ENCODE data around the gene CCDC27. TPM values are rescaled to one million over a fixed set of nuclear protein-coding genes. Genes with fewer than 3 reads are reported as not detected.

Gene CCDC27
- total and polyA plus RNA-seq, 2 of the 13 experiments (the other 11 are each of a cell fraction or from before 2014, with no cell fraction given): not detected

DNA sequence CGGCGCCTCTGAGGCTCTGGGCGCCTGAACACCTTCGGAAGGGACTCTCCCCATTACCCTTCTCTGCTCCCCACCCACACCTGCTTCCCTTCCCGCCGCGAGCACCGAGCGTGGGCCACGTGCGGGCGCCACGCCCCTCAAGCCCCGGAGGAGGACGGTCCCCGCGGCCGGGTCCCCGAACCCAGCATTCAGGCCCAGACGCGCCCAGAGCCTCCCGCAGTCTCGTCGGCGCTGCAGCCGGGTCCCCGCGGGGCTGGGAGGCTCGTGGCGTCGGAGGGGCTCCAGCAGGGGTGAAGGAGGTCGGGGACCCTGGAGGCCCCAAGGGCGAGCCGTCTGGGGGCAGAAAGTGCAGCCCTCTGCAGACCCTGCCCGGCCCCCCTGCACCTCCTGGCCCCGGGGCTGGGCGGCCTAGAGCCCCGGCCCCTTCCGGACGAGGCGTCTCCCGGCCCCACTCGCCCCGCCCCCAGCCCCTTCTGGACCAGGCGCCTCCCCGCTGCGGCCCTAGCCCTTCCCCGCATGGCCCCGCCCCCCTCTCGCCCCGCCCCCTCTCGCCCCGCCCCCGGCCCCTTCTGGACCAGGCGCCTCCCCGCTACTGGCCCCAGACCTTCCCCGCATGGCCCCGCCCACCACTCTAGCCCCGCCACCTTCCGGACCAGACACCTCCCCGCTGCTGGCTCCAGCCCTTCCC, 19.9 kb downstream of the CCDC27 start (continued):
- TF ChIP-seq ZNF569 (CRISPR knock-in tag; IDR thresholded peaks at IDR 0.05; ENCODE audit: borderline replicate concordance) (no peak), KAT8 (CRISPR knock-in tag; IDR thresholded peaks at IDR 0.05) (peak; percentile 49), BORCS8-MEF2B (CRISPR knock-in tag; IDR thresholded peaks at IDR 0.05) (peak; percentile 18; the same call in 1 of the 2 replicates), EEA1 (CRISPR knock-in tag; IDR thresholded peaks at IDR 0.05; ENCODE audit: borderline replicate concordance) (no peak), ZNF143 (CRISPR knock-in tag; IDR thresholded peaks at IDR 0.05) (peak; percentile 22; the same call in 1 of the 2 replicates), ZFX (CRISPR knock-in tag; IDR thresholded peaks at IDR 0.05; ENCODE audit: low read depth) (peak; percentile 82), ZNF446 (CRISPR knock-in tag; IDR thresholded peaks at IDR 0.05) (0 out of 2 replicates have a peak, but pooled peaks have one; percentile 54), HMGA1 (CRISPR knock-in tag; conservative IDR thresholded peaks at IDR 0.05) (no peak), REL (CRISPR knock-in tag; conservative IDR thresholded peaks at IDR 0.05) (no peak), MAFF (IDR thresholded peaks at IDR 0.05; ENCODE audit: low read depth, low read length) (no peak), ASH2L (IDR thresholded peaks at IDR 0.05; ENCODE audit: insufficient read length, low read depth, low read length) (no peak), FOXC1 (CRISPR knock-in tag; IDR thresholded peaks at IDR 0.05; ENCODE audit: borderline replicate concordance) (no peak), ZNF83 (CRISPR knock-in tag; IDR thresholded peaks at IDR 0.05; ENCODE audit: borderline replicate concordance) (0 out of 2 replicates have a peak, but pooled peaks have one; percentile 57), ZBTB7B (CRISPR knock-in tag; IDR thresholded peaks at IDR 0.05) (peak; percentile 61; the same call in 1 of the 2 replicates), HHEX (CRISPR knock-in tag; IDR thresholded peaks at IDR 0.05) (no peak), ZNF317 (CRISPR knock-in tag; IDR thresholded peaks at IDR 0.05) (no peak)
- TF ChIP-seq, protein P1, sequence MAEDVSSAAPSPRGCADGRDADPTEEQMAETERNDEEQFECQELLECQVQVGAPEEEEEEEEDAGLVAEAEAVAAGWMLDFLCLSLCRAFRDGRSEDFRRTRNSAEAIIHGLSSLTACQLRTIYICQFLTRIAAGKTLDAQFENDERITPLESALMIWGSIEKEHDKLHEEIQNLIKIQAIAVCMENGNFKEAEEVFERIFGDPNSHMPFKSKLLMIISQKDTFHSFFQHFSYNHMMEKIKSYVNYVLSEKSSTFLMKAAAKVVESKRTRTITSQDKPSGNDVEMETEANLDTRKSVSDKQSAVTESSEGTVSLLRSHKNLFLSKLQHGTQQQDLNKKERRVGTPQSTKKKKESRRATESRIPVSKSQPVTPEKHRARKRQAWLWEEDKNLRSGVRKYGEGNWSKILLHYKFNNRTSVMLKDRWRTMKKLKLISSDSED (CRISPR knock-in tag; IDR thresholded peaks at IDR 0.05): no peak; the same call in 1 of the 2 replicates
- TF ChIP-seq, protein P2, sequence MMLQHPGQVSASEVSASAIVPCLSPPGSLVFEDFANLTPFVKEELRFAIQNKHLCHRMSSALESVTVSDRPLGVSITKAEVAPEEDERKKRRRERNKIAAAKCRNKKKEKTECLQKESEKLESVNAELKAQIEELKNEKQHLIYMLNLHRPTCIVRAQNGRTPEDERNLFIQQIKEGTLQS (CRISPR knock-in tag; IDR thresholded peaks at IDR 0.05): 0 out of 2 replicates have a peak, but pooled peaks have one; percentile 12
- TF ChIP-seq, protein P3, sequence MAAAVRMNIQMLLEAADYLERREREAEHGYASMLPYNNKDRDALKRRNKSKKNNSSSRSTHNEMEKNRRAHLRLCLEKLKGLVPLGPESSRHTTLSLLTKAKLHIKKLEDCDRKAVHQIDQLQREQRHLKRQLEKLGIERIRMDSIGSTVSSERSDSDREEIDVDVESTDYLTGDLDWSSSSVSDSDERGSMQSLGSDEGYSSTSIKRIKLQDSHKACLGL (CRISPR knock-in tag; IDR thresholded peaks at IDR 0.05): peak; percentile 80; the same call in 1 of the 2 replicates
- TF ChIP-seq, protein P4, sequence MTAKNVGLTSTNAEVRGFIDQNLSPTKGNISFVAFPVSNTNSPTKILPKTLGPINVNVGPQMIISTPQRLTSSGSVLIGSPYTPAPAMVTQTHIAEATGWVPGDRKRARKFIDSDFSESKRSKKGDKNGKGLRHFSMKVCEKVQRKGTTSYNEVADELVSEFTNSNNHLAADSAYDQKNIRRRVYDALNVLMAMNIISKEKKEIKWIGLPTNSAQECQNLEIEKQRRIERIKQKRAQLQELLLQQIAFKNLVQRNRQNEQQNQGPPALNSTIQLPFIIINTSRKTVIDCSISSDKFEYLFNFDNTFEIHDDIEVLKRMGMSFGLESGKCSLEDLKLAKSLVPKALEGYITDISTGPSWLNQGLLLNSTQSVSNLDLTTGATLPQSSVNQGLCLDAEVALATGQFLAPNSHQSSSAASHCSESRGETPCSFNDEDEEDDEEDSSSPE (CRISPR knock-in tag; IDR thresholded peaks at IDR 0.05): peak; percentile 59
- TF ChIP-seq, protein P5, sequence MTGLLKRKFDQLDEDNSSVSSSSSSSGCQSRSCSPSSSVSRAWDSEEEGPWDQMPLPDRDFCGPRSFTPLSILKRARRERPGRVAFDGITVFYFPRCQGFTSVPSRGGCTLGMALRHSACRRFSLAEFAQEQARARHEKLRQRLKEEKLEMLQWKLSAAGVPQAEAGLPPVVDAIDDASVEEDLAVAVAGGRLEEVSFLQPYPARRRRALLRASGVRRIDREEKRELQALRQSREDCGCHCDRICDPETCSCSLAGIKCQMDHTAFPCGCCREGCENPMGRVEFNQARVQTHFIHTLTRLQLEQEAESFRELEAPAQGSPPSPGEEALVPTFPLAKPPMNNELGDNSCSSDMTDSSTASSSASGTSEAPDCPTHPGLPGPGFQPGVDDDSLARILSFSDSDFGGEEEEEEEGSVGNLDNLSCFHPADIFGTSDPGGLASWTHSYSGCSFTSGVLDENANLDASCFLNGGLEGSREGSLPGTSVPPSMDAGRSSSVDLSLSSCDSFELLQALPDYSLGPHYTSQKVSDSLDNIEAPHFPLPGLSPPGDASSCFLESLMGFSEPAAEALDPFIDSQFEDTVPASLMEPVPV (CRISPR knock-in tag; IDR thresholded peaks at IDR 0.05): 0 out of 2 replicates have a peak, but pooled peaks have one; percentile 13
- TF ChIP-seq, protein P6, sequence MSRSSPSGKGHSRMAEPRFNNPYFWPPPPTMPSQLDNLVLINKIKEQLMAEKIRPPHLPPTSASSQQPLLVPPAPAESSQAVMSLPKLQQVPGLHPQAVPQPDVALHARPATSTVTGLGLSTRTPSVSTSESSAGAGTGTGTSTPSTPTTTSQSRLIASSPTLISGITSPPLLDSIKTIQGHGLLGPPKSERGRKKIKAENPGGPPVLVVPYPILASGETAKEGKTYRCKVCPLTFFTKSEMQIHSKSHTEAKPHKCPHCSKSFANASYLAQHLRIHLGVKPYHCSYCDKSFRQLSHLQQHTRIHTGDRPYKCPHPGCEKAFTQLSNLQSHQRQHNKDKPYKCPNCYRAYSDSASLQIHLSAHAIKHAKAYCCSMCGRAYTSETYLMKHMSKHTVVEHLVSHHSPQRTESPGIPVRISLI (CRISPR knock-in tag; IDR thresholded peaks at IDR 0.05; ENCODE audit: borderline replicate concordance): no peak
- TF ChIP-seq, protein P7, sequence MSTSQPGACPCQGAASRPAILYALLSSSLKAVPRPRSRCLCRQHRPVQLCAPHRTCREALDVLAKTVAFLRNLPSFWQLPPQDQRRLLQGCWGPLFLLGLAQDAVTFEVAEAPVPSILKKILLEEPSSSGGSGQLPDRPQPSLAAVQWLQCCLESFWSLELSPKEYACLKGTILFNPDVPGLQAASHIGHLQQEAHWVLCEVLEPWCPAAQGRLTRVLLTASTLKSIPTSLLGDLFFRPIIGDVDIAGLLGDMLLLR (CRISPR knock-in tag; IDR thresholded peaks at IDR 0.05): peak; percentile 90
